GM12891 (cell line): ENCODE results near the gene ALOX12B.
A peak's percentile ranks its signal among the peaks of the same experiment; 100 is the strongest.
"Not testable (repeated sequence)": the region's sequence is repeated elsewhere in the genome, so short reads cannot be mapped to it uniquely, and the experiment has no call there.

Source experiments
- DNase-seq: peaks from one replicate; pipeline ENCODE4 v3.0.0; 2011; ENCODE audit warnings: low spot score; ENCODE audit not compliant: insufficient read length
- FAIRE-seq: peaks from 2 replicates; lab custom pipeline; 2011; peaks lifted over from hg19 to GRCh38; lab: Jason Lieb, UNC
- PAX5 ChIP-seq: IDR thresholded peaks from 2 replicates; pipeline ENCODE4 v1.6.1; 2011; ENCODE audit warnings: low read length, moderate library complexity, mild to moderate bottlenecking; ENCODE audit not compliant: insufficient read depth, severe bottlenecking
- POLR2A ChIP-seq: IDR thresholded peaks from 2 replicates; pipeline ENCODE4 v1.6.1; 2011; ENCODE audit warnings: low read depth, low read length, control low read depth
- POLR2AphosphoS5 ChIP-seq: IDR thresholded peaks from 2 replicates; pipeline ENCODE4 v1.6.1; 2011; ENCODE audit warnings: low read depth, low read length, control low read depth
- POU2F2 ChIP-seq: IDR thresholded peaks from 2 replicates; pipeline ENCODE4 v1.6.1; 2011; ENCODE audit warnings: low read depth, mild to moderate bottlenecking, control low read depth, low read length, moderate library complexity
- SPI1 ChIP-seq: IDR thresholded peaks from 2 replicates; pipeline ENCODE4 v1.6.1; 2011; ENCODE audit warnings: low read depth, low read length, control low read depth
- TAF1 ChIP-seq: IDR thresholded peaks from 2 replicates; pipeline ENCODE4 v1.6.1; 2011; ENCODE audit warnings: low read depth, low read length, control low read depth

ALOX12B gene

GRCh38 chr17:8117980-8118768 lies 30.7 kb upstream of the ALOX12B start, which contains the start of gene ALOXE3:
Gene ALOXE3, minus strand, starts transcription at chr17:8118514. Its CDS starts 524 bp downstream, at chr17:8117990.
- TF ChIP-seq POLR2AphosphoS5 (no peak), POLR2A (no peak), PAX5 (no peak), TAF1 (no peak), SPI1 (no peak), POU2F2 (no peak)
- FAIRE-seq (peak; percentile 92), DNase-seq (no peak)

DNA sequence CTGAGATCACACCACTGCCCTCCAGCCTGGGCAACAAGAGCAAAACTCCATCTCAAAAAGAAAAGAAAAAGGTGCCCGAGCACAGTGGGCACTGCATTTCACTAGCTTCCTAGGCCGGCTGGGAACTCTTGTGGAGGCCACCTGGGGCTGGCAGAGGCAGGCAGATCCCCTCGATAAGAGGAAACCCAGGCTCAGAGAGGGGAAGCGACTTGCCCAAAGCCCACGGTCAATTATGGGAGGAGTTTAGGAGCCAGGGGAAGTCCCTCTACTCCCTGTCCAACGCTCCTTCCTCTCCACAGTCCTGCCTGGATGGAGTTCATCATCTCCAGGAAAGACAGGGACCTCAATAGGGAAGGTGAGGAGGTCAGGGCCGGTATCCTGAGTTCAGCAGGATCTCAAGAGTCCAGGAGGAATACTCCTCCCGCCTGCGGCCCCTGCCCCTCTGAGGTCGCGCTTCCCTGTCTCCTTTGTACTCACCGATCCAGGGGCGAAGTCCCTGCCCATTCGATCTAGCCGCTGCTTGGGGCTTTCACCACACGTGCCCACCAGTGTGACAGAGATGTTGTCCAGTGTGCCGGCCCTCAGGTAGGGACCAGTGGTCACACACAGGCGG lies 30.0 kb upstream of the ALOX12B start:
- TF ChIP-seq POU2F2 (no peak), POLR2A (no peak), PAX5 (no peak), SPI1 (no peak), TAF1 (no peak), POLR2AphosphoS5 (no peak)
- FAIRE-seq = no peak
- DNase-seq = no peak

GRCh38 chr17:8116776-8117175 lies 29.3 kb upstream of the ALOX12B start:
- TF ChIP-seq POLR2AphosphoS5 = no peak
- no peak for TF ChIP-seq SPI1
- TF ChIP-seq PAX5 = no peak
- no peak for DNase-seq
- FAIRE-seq = no peak

DNA sequence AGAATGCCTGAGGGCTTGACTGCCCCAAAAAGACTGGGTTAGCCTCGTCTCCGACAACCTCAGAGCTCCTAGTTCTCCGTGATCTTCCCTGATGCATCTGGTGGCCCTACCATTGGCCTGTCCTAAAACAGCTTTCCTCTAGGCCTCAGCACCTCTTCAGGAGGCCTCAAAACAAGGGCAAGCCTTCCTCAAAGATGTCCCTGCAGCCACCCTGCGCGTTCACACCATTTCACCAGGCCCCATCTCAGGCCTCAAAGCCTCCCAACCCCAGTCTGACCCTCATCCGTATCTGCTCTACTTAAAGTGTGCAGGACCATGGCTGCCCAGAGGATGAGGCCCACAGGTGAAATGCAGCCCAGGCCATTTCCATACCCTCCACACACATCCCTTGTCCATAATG lies 23.4 kb upstream of the ALOX12B start:
- no peak for DNase-seq
- no peak for FAIRE-seq
- TF ChIP-seq SPI1 (no peak), POU2F2 (no peak), POLR2AphosphoS5 (no peak), TAF1 (no peak), PAX5 (no peak), POLR2A (no peak)

GRCh38 chr17:8110456-8110804 lies 22.9 kb upstream of the ALOX12B start:
- DNase-seq = no peak
- no peak for TF ChIP-seq SPI1
- TF ChIP-seq POLR2A = no peak
- no peak for TF ChIP-seq PAX5
- no peak for TF ChIP-seq TAF1
- no peak for TF ChIP-seq POLR2AphosphoS5
- TF ChIP-seq POU2F2 = no peak
- FAIRE-seq = no peak

DNA sequence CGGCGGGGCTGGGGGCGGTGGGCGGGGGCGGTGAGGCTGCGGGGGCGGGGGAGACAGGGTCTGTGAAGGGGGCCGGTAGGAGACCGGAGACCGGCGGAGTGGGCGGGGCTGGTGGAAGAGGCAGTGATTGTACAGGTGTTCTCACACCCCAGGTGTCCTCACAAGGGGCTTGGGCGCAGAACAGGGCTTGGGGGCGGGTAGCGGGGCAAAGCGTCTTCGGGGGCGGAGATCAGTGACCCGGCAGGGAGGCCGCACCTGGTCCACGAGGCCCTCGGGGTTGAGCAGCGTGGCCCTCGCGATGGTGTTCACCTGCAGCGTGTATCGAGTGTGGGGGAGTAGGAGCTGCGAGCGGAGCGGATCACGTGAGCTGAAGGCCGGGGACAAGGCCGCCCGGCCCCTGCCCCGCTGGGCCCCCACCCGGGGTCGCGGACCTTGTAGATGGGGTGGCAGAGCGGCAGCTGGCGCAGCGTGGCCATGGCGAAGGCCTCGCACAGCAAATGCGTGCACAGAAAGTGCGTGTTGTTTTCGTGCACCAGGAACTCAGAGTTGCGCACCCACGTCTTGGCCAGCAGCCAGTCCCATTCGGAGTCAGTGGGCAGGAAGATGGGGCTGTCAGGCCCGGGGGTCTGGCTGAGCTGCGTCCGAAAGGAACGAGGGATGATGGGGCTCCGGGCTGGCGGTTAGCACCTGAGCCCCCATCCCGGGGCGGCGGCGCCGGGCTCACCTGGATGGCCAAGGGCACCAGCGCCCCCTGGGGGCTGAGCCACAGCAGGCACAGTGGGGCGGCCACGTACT lies 22.3 kb upstream of the ALOX12B start:
- peak; percentile 88 for DNase-seq
- no peak for TF ChIP-seq SPI1
- TF ChIP-seq TAF1 = no peak
- no peak for TF ChIP-seq POU2F2
- TF ChIP-seq PAX5 = no peak
- TF ChIP-seq POLR2A = no peak
- TF ChIP-seq POLR2AphosphoS5 = no peak
- peak; percentile 78 for FAIRE-seq

GRCh38 chr17:8108972-8109660 lies 21.6 kb upstream of the ALOX12B start:
- TF ChIP-seq PAX5 (no peak), POLR2A (no peak), SPI1 (no peak), TAF1 (no peak), POU2F2 (no peak), POLR2AphosphoS5 (no peak)
- DNase-seq (no peak), FAIRE-seq (no peak)

DNA sequence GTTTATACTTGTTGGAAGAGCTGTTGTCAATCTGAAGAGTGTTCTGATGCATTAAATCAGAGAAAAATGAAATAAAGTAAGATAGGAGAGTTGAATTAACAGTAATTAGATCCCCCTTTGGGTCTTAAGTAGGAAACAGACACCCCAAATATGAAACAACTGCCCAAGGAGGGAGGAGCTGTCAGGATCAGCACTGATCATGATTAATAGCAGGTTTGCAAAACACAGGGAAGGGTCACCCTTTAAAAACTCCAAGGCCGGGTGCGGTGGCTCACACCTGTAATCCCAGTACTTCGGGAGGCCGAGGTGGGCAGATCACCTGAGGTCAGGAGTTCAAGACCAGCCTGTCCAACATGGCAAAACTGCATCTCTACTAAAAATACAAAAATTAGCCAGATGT lies 19.5 kb upstream of the ALOX12B start:
- not testable (repeated sequence) for FAIRE-seq, DNase-seq

- DNase-seq = no peak
- TF ChIP-seq PAX5 (no peak), POLR2AphosphoS5 (no peak), POLR2A (no peak), POU2F2 (no peak), SPI1 (no peak), TAF1 (no peak)
- FAIRE-seq = no peak
These were observed 18.5 kb upstream of the ALOX12B start for GRCh38 chr17:8105957-8106398.
